Daoy (cell line): ENCODE measurements around the gene FHIT. TPM values are rescaled to one million over a fixed set of nuclear protein-coding genes. Genes with fewer than 3 reads are reported as not detected.
"Not testable (repeated sequence)": the region's sequence is repeated elsewhere in the genome, so short reads cannot be mapped to it uniquely, and the experiment has no call there.

ENCODE experiments used
- DNase-seq: peaks from one replicate; pipeline ENCODE4 v3.0.0-alpha.2; 2015; ENCODE audit warnings: low read depth
- total RNA-seq: library from RNA; depleted of rRNA; stranded (reverse); fragments of >200 nt; shearing (Covaris generic); gene quantifications from 2 replicates; pipeline ENCODE4 v1.2.3, GENCODE V29; 2014

FHIT gene
- total RNA-seq, 1 experiment from 2014 or later = not detected

- no peak for DNase-seq
Observed at GRCh38 chr3:60573494-60573893, 677.8 kb downstream of the FHIT start.

GRCh38 chr3:60571511-60571910 lies 679.7 kb downstream of the FHIT start:
- DNase-seq = no peak

GRCh38 chr3:60557122-60557521 lies 694.1 kb downstream of the FHIT start:
- no peak for DNase-seq

- no peak for DNase-seq
Observed at GRCh38 chr3:60555686-60556354, 695.4 kb downstream of the FHIT start.

- DNase-seq = no peak
Observed at GRCh38 chr3:60553144-60553543, 698.1 kb downstream of the FHIT start.

GRCh38 chr3:60552581-60552980 lies 698.7 kb downstream of the FHIT start:
- DNase-seq = no peak

GRCh38 chr3:60551455-60552209 lies 699.6 kb downstream of the FHIT start:
- no peak for DNase-seq

- no peak for DNase-seq
Observed at GRCh38 chr3:60549863-60550262, 701.4 kb downstream of the FHIT start.

GRCh38 chr3:60542995-60543394 lies 708.3 kb downstream of the FHIT start:
- no peak for DNase-seq

GRCh38 chr3:60539394-60539793 lies 711.9 kb downstream of the FHIT start:
- not testable (repeated sequence) for DNase-seq

GRCh38 chr3:60536420-60536819 lies 714.8 kb downstream of the FHIT start:
- DNase-seq = no peak

GRCh38 chr3:60531759-60532158 lies 719.5 kb downstream of the FHIT start:
- DNase-seq = no peak

GRCh38 chr3:60528651-60529050 lies 722.6 kb downstream of the FHIT start:
- no peak for DNase-seq

- DNase-seq = no peak
Observed at GRCh38 chr3:60523536-60523935, 727.7 kb downstream of the FHIT start.

GRCh38 chr3:60517134-60517533 lies 734.1 kb downstream of the FHIT start:
- DNase-seq = no peak

GRCh38 chr3:60514866-60515265 lies 736.4 kb downstream of the FHIT start:
- DNase-seq = no peak

GRCh38 chr3:60514085-60514649 lies 737.1 kb downstream of the FHIT start:
- no peak for DNase-seq

- DNase-seq = no peak
Observed at GRCh38 chr3:60513241-60513640, 738.0 kb downstream of the FHIT start.

- DNase-seq = no peak
Observed at GRCh38 chr3:60512506-60512905, 738.7 kb downstream of the FHIT start.

- DNase-seq = no peak
Observed at GRCh38 chr3:60509471-60509870, 741.8 kb downstream of the FHIT start.

- no peak for DNase-seq
Observed at GRCh38 chr3:60504827-60505457, 746.3 kb downstream of the FHIT start.

- DNase-seq = no peak
Observed at GRCh38 chr3:60501314-60501713, 749.9 kb downstream of the FHIT start.

- DNase-seq = no peak
Observed at GRCh38 chr3:60497902-60498301, 753.4 kb downstream of the FHIT start.
